ENCODE measurements around the gene ZNF619. TPM values are rescaled to one million over a fixed set of nuclear protein-coding genes. Genes with fewer than 3 reads are reported as not detected.
A peak's percentile ranks its signal among the peaks of the same experiment; 100 is the strongest.

Gene ZNF619
- total RNA-seq, 1 experiment from 2014 or later: 6.9 TPM

DNA sequence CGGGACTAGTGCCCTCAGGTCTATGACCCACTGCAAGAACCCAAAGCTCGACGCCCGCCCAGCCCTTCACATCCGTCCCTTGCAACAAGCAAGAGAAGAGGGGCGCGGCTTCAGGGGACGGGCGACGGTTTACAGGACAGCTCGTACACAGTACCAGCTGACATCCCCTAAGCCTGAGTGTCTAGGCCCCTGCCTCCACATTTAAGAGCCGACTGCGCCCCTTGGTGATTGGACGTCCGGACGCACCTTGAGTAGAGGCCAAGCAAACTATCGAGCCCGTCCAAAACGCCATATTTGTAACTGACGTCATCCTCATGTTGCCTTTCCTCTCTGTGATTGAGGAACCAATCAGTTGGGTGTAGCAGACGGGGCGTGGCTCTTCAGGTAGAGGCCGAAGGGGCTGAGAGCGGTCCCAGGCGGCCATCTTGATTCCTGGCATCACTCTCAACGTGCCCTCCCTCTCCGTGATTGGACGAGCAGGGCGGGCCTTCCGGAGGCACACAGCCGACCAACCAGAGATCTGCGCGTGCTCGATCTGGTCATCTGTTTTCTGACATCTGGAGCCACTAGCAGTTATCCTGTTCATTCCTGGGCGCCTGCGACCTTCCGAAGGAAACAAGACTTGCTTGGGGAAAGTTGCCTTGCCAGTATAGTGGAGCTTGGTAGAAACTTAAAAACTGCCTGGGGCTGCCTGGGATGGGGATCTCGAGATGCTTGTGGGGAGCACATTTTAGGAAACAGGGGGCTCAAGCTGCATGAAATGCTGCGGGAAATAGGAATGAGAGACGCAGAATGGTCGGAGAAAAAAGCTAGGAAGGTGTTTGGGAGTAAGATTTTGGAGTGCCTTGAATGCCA is 23.8 kb upstream of the ZNF619 start:
- TF ChIP-seq CTCF (conservative IDR thresholded peaks at IDR 0.05): no peak
- no peak for TF ChIP-seq EZH2 (IDR thresholded peaks at IDR 0.05; ENCODE audit: low read depth)
- peaks cover 33% of the 10 kb centered on the region for H3K4me1 ChIP-seq (replicated peaks; ENCODE audit: insufficient read depth)
- H3K79me2 ChIP-seq (ENCODE audit: low read depth): peaks cover 23% of the 10 kb centered on the region
- intact Hi-C loops (cut with micrococcal nuclease; ENCODE audit: unreplicated experiment): loop anchor here (1.0 to 5.0 kb wide), 2 partner anchors 71 to 126 kb away; partner anchors contain the start of gene ZNF621
- H3K36me3 ChIP-seq (ENCODE audit: low read depth): peaks cover 5% of the 10 kb centered on the region
- POLR2A ChIA-PET (ENCODE audit: unreplicated experiment): interaction anchor here (0.6 kb wide), 1 partner anchor 1362 kb away, joined by 3 read pairs; no protein-coding TSS in a partner anchor
- H3K4me3 ChIP-seq: peak overlapping the region; percentile 59
- BruUV-seq (replicated peaks): no TSS peak
- no peaks in the 10 kb centered on the region for H3K9me2 ChIP-seq (ENCODE audit: insufficient read depth)
- peak; percentile 95 to 97 for DNase-seq
- peaks cover 23% of the 10 kb centered on the region for H3F3A ChIP-seq (ENCODE audit: insufficient read depth, low read depth)
- H3K27ac ChIP-seq: peak overlapping the region; percentile 52
- CTCF ChIA-PET: no interaction called here
- 0 out of 2 replicates have a peak, but pooled peaks cover 3% of the 10 kb centered on the region for H4K20me1 ChIP-seq (ENCODE audit: insufficient read depth)
- H2AFZ ChIP-seq: peak overlapping the region; percentile 86
- no peaks in the 10 kb centered on the region for H3K27me3 ChIP-seq (ENCODE audit: insufficient read depth, low read depth)
- H3K4me2 ChIP-seq: peak overlapping the region; percentile 94
- H3K9me3 ChIP-seq (ENCODE audit: insufficient read depth, low read depth): no peaks in the 10 kb centered on the region

- Histone ChIP-seq H2AFZ (no peak overlapping the region; the same call in 1 of the 2 replicates), H3K9me2 (ENCODE audit: insufficient read depth) (no peaks in the 10 kb centered on the region), H3K27me3 (ENCODE audit: insufficient read depth, low read depth) (no peaks in the 10 kb centered on the region), H3K36me3 (ENCODE audit: low read depth) (peaks cover 12% of the 10 kb centered on the region), H3K4me2 (peak overlapping the region; percentile 94), H3K4me3 (peak overlapping the region; percentile 59; the same call in 1 of the 2 replicates), H4K20me1 (ENCODE audit: insufficient read depth) (peaks cover 9% of the 10 kb centered on the region; the same call in 1 of the 2 replicates), H3K79me2 (ENCODE audit: low read depth) (peaks cover 31% of the 10 kb centered on the region), H3K9me3 (ENCODE audit: insufficient read depth, low read depth) (no peaks in the 10 kb centered on the region), H3K4me1 (replicated peaks; ENCODE audit: insufficient read depth) (peaks cover 41% of the 10 kb centered on the region), H3F3A (ENCODE audit: insufficient read depth, low read depth) (peaks cover 31% of the 10 kb centered on the region), H3K27ac (no peak overlapping the region)
- no TSS peak for BruUV-seq (replicated peaks)
- POLR2A ChIA-PET (ENCODE audit: unreplicated experiment): no interaction called here
- intact Hi-C loops (cut with micrococcal nuclease; ENCODE audit: unreplicated experiment): loop anchor here (1.0 to 5.0 kb wide), 2 partner anchors 70 to 127 kb away; partner anchors contain the start of gene ZNF621
- no peak for TF ChIP-seq EZH2 (IDR thresholded peaks at IDR 0.05; ENCODE audit: low read depth)
- TF ChIP-seq CTCF (conservative IDR thresholded peaks at IDR 0.05): no peak
- CTCF ChIA-PET: no interaction called here
- DNase-seq: no peak
These were observed 23.0 kb upstream of the ZNF619 start for GRCh38 chr3:40453933-40454332.

- H4K20me1 ChIP-seq (ENCODE audit: insufficient read depth): peaks cover 21% of the 10 kb centered on the region
- no peak for TF ChIP-seq EZH2 (IDR thresholded peaks at IDR 0.05; ENCODE audit: low read depth)
- TF ChIP-seq CTCF (conservative IDR thresholded peaks at IDR 0.05): no peak
- H3K4me1 ChIP-seq (replicated peaks; ENCODE audit: insufficient read depth): peaks cover 47% of the 10 kb centered on the region
- H3K36me3 ChIP-seq (ENCODE audit: low read depth): peaks cover 24% of the 10 kb centered on the region
- intact Hi-C loops (cut with micrococcal nuclease; ENCODE audit: unreplicated experiment): loop anchor here (5.0 kb wide), 1 partner anchor 742 kb away; the partner anchor contains the start of gene CTNNB1
- no peak overlapping the region for H3K4me2 ChIP-seq
- no peak for DNase-seq
- H2AFZ ChIP-seq: no peak overlapping the region
- peaks cover 43% of the 10 kb centered on the region for H3K79me2 ChIP-seq (ENCODE audit: low read depth)
- no TSS peak for BruUV-seq (replicated peaks)
- ChIA-PET POLR2A (ENCODE audit: unreplicated experiment) (no interaction called here), CTCF (no interaction called here)
- H3F3A ChIP-seq (ENCODE audit: insufficient read depth, low read depth): peaks cover 44% of the 10 kb centered on the region
- no peaks in the 10 kb centered on the region for H3K27me3 ChIP-seq (ENCODE audit: insufficient read depth, low read depth)
- H3K9me3 ChIP-seq (ENCODE audit: insufficient read depth, low read depth): no peaks in the 10 kb centered on the region
- H3K9me2 ChIP-seq (ENCODE audit: insufficient read depth): no peaks in the 10 kb centered on the region
- no peak overlapping the region for H3K27ac ChIP-seq
- H3K4me3 ChIP-seq: no peak overlapping the region
These were observed 21.6 kb upstream of the ZNF619 start for GRCh38 chr3:40455328-40455727.
